ENCODE measurements around the gene CALR.
A peak's percentile ranks its signal among the peaks of the same experiment; 100 is the strongest.
"Not testable (repeated sequence)": the region's sequence is repeated elsewhere in the genome, so short reads cannot be mapped to it uniquely, and the experiment has no call there.

CALR gene

DNA sequence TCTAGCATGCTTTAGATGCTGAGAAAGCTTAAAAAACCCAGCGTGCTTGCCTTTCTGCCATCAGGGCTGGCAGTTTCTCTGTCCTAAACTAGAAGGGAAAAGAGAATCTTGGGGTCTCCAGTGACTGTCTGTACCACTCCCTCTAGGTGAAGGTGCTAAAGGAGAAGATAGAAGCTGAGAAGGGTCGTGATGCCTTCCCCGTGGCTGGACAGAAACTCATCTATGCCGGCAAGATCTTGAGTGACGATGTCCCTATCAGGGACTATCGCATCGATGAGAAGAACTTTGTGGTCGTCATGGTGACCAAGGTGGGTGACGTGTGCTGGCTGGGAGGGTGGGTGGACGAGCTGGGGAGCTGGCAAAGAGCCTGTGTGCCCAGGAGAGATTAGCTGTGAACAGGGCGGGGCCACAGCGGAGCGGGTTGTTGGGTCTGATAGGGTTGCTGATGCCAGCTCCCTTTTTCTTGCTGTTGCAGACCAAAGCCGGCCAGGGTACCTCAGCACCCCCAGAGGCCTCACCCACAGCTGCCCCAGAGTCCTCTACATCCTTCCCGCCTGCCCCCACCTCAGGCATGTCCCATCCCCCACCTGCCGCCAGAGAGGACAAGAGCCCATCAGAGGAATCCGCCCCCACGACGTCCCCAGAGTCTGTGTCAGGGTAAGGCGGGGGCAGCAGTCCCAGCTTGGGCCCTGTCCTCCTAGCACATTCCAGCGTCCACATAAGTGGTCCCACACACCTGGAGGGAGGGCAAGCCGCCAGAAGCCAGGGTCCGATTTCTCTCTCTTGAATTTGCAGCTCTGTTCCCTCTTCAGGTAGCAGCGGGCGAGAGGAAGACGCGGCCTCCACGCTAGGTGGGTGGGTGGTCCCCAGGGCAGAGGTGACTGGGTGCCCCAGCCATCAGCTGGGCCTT is 9.5 kb downstream of the CALR start:
- DNase-seq (ENCODE audit: low read depth), result no peak
- no peak overlapping the region for H3K4me3 ChIP-seq (ENCODE audit: control insufficient read depth, low read depth, low read length)
- TF ChIP-seq CTCF (conservative IDR thresholded peaks at IDR 0.05; ENCODE audit: control insufficient read depth, insufficient read depth, low read depth, low read length), result no peak

DNA sequence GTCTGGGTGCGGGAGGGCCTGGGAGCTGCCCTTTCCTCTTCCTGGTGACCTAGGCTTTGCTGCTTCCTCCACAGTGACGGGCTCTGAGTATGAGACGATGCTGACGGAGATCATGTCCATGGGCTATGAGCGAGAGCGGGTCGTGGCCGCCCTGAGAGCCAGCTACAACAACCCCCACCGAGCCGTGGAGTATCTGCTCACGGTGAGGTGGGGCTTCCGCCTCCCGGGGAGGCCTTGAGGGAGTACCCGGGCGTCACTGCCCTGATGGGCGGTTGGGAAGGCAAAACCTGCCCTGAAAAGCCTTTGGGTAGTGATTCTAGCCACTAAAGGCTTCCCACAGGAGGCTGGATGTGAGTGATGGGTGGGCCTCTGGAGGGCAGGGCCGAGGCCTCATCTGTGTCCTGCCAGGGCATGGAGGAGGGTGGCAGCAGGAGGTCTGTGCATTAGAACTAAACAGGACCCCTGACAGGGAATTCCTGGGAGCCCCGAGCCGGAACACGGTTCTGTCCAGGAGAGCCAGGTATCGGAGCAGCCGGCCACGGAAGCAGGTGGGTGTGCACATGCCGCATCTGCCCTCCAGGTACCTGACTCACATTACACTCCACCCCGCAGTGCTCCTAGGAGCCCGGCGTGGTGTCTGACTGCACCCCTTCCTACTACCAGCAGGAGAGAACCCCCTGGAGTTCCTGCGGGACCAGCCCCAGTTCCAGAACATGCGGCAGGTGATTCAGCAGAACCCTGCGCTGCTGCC is 10.4 kb downstream of the CALR start:
- no peak for DNase-seq (ENCODE audit: low read depth)
- TF ChIP-seq CTCF (conservative IDR thresholded peaks at IDR 0.05; ENCODE audit: control insufficient read depth, insufficient read depth, low read depth, low read length), result no peak
- no peak overlapping the region for H3K4me3 ChIP-seq (ENCODE audit: control insufficient read depth, low read depth, low read length)

DNA sequence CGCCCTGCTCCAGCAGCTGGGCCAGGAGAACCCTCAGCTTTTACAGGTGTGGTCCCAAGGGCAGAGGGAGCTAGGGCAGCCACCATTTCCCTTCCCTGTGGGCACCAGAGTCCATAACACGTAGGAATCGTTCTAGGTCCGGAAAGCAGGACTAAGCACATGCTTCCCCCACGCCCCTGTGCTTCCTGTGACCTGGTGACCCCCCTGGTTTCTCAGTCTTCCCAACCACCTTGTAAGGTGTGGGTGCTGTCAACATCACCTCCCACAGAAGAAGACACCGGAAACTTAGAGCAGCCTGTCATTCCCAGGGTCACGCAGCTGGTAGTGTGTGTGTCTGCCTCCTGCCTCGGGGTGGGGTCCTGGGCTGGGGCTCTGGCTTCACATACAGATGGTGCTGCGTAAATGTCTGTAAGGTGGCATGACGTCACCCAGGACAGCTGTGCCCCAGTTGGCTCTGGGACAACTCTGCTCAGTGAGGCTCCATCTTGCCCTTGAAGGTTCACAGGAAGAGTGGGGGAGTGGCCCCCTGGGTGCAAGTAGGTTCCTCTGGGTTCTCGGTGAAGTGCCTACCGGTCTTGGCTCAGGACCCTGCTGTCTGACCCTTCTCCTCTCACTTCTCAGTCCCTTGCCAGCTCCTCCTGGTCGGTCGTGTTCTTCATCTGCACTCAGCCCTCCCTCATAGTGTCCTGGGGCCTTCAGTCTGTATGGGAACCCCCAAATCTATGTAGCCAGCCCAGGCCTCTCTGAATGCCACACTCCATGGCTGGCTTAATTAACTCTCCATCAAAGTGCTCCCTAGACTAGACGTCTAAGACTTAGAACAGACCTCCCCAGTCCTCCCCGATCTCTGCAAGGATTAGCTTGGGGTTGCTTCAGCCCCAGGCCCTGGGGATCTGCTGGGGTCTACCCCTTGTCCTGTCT is 11.2 kb downstream of the CALR start:
- TF ChIP-seq CTCF (conservative IDR thresholded peaks at IDR 0.05; ENCODE audit: control insufficient read depth, insufficient read depth, low read depth, low read length), result no peak
- no peak overlapping the region for H3K4me3 ChIP-seq (ENCODE audit: control insufficient read depth, low read depth, low read length)
- DNase-seq (ENCODE audit: low read depth), result no peak

GRCh38 chr19:12952050-12952449 is 13.6 kb downstream of the CALR start:
- DNase-seq (ENCODE audit: low read depth); H3K4me3 ChIP-seq (ENCODE audit: control insufficient read depth, low read depth, low read length): not testable (repeated sequence)

DNA sequence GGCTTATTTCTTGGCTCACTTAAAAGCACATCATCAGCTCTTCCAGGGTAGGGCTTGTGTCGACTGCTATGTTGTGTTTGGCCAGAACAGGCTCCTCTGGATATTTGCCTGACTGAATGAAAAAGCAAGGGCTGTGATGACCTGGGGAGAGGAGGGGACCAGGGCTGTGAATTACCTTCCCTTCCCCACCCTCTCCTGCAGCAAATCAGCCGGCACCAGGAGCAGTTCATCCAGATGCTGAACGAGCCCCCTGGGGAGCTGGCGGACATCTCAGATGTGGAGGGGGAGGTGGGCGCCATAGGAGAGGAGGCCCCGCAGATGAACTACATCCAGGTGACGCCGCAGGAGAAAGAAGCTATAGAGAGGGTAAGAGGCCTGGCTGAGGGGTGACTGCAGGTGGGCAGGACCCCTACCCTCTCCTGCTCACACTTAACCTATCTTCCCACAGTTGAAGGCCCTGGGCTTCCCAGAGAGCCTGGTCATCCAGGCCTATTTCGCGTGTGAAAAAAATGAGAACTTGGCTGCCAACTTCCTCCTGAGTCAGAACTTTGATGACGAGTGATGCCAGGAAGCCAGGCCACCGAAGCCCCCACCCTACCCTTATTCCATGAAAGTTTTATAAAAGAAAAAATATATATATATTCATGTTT is 14.2 kb downstream of the CALR start:
- H3K4me3 ChIP-seq (ENCODE audit: control insufficient read depth, low read depth, low read length), result no peak overlapping the region
- DNase-seq (ENCODE audit: low read depth), result peak; percentile 87
- TF ChIP-seq CTCF (conservative IDR thresholded peaks at IDR 0.05; ENCODE audit: control insufficient read depth, insufficient read depth, low read depth, low read length), result no peak

DNA sequence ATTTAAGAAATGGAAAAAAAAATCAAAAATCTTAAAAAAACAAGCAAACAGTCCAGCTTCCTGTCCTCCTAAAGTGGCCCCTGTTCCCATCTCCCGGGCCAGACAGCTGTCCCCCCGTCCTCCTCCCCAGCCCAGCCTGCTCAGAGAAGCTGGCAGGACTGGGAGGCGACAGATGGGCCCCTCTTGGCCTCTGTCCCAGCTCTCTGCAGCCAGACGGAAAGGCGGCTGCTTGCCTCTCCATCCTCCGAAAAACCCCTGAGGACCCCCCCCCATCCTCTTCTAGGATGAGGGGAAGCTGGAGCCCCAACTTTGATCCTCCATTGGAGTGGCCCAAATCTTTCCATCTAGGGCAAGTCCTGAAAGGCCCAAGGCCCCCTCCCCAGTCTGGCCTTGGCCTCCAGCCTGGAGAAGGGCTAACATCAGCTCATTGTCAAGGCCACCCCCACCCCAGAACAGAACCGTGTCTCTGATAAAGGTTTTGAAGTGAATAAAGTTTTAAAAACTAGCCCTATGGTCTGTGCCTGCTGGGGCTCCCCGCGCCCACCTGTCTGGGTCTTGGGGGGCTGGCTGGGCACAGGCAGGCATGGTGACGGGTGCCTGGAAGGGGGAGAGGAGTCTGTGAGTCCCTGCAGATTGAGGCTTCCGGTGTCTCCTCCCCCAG is 14.9 kb downstream of the CALR start:
- DNase-seq (ENCODE audit: low read depth), result no peak
- no peak for TF ChIP-seq CTCF (conservative IDR thresholded peaks at IDR 0.05; ENCODE audit: control insufficient read depth, insufficient read depth, low read depth, low read length)
- H3K4me3 ChIP-seq (ENCODE audit: control insufficient read depth, low read depth, low read length), result no peak overlapping the region

Data from fibroblast of mammary gland (primary cell).